PC-3 (cell line): Measurements from ENCODE around the gene TOM1L2. TPM values are rescaled to one million over a fixed set of nuclear protein-coding genes. Genes with fewer than 3 reads are reported as not detected.
"Not testable (repeated sequence)": the region's sequence is repeated elsewhere in the genome, so short reads cannot be mapped to it uniquely, and the experiment has no call there.

ENCODE experiments used
- ATAC-seq: fragments of 200-7000 bp; cut with Tn5 transposase; 2 replicates; pipeline ENCODE4 v1.9.1; 2020; ENCODE audit warnings: mild to moderate bottlenecking, moderate library complexity
- BruUV-seq: library from RNA; stranded (reverse); fragments of 400-500 nt; replicated peaks from 2 replicates; lab custom pipeline; 2021; lab: Mats Ljungman, UMichigan
- CTCF ChIA-PET: fragments of 300-600 bp; sonication (Branson Sonifier 250); formaldehyde crosslinking; loops from one replicate; lab custom pipeline; 2022; ENCODE audit warnings: antibody characterized with exemption; lab: Charles Lee
- POLR2A ChIA-PET: fragments of 300-600 bp; sonication (Branson Sonifier 250); formaldehyde crosslinking; loops from one replicate; lab custom pipeline; 2022; ENCODE audit warnings: antibody characterized with exemption; ENCODE audit not compliant: unreplicated experiment; lab: Charles Lee
- DNase-seq: peaks from one replicate; pipeline ENCODE4 v3.0.0-alpha.2; 2015
- H2AFZ ChIP-seq: fragments of 300-600 bp; sonication (generic); 2 replicates; pipeline ENCODE4 v1.6.0; 2016; ENCODE audit warnings: antibody characterized with exemption, low read length
- H3F3A ChIP-seq: fragments of 300-600 bp; sonication (generic); one replicate; pipeline ENCODE4 v1.6.0; 2017; ENCODE audit warnings: antibody characterized with exemption, low read length, control low read depth, mild to moderate bottlenecking; ENCODE audit not compliant: unreplicated experiment
- H3K27ac ChIP-seq: fragments of 300-600 bp; sonication (generic); 2 replicates; pipeline ENCODE4 v1.5.1; 2016; ENCODE audit warnings: mild to moderate bottlenecking, low read length
- H3K27me3 ChIP-seq: fragments of 300-600 bp; sonication (generic); 2 replicates; pipeline ENCODE4 v1.6.1; 2016; ENCODE audit warnings: low read length, mixed read lengths
- H3K36me3 ChIP-seq: fragments of 300-600 bp; sonication (generic); 2 replicates; pipeline ENCODE4 v1.6.1; 2016; ENCODE audit warnings: low read depth, mixed run types, low read length, mixed read lengths
- H3K4me1 ChIP-seq: fragments of 300-600 bp; sonication (generic); 2 replicates; pipeline ENCODE4 v1.5.1; 2016; ENCODE audit warnings: low read length; ENCODE audit not compliant: insufficient read depth
- H3K4me2 ChIP-seq: fragments of 300-600 bp; sonication (generic); 2 replicates; pipeline ENCODE4 v1.6.0; 2016; ENCODE audit warnings: low read length
- H3K4me3 ChIP-seq: fragments of 300-600 bp; sonication (generic); 2 replicates; pipeline ENCODE4 v1.5.1; 2016; ENCODE audit warnings: mild to moderate bottlenecking, low read length, mixed read lengths
- H3K79me2 ChIP-seq: fragments of 300-600 bp; sonication (generic); 2 replicates; pipeline ENCODE4 v1.6.1; 2017; ENCODE audit warnings: low read length, mixed read lengths
- H3K9ac ChIP-seq: fragments of 300-600 bp; sonication (generic); 2 replicates; pipeline ENCODE4 v1.6.0; 2016; ENCODE audit warnings: mild to moderate bottlenecking, low read length
- H3K9me2 ChIP-seq: fragments of 300-600 bp; sonication (generic); replicated peaks from 2 replicates; pipeline ENCODE4 v1.6.1; 2016; ENCODE audit warnings: mixed run types, low read length, mixed read lengths
- H3K9me3 ChIP-seq: fragments of 300-600 bp; sonication (generic); 2 replicates; pipeline ENCODE4 v1.6.1; 2016; ENCODE audit warnings: low read length, mixed read lengths
- H4K20me1 ChIP-seq: fragments of 300-600 bp; sonication (generic); 2 replicates; pipeline ENCODE4 v1.6.1; 2016; ENCODE audit warnings: low read length, mixed read lengths
- EZH2 ChIP-seq: fragments of 300-600 bp; sonication (generic); IDR thresholded peaks from one replicate; pipeline ENCODE4 v1.6.1; 2017; ENCODE audit warnings: antibody characterized with exemption, mild to moderate bottlenecking, low read length; ENCODE audit not compliant: unreplicated experiment
- EZH2phosphoT487 ChIP-seq: fragments of 300-600 bp; sonication (generic); IDR thresholded peaks from 2 replicates; pipeline ENCODE4 v1.6.1; 2018; ENCODE audit warnings: mild to moderate bottlenecking, antibody characterized with exemption, low read length, borderline replicate concordance
- intact Hi-C: fragments of 100-400 bp; cut with micrococcal nuclease; formaldehyde crosslinking; loops from 2 replicates; pipeline ENCODE4 v1.9.0; 2023
- total RNA-seq: library from RNA; depleted of rRNA; stranded (reverse); fragments of >200 nt; gene quantifications from 2 replicates; pipeline ENCODE4 v1.2.3, GENCODE V29; 2014
- TF ChIP-seq, protein P1 (sequence below): fragments of 300-600 bp; sonication (generic); conservative IDR thresholded peaks from 2 replicates; pipeline ENCODE4 v1.5.1; 2017; ENCODE audit warnings: antibody characterized with exemption, low read depth, mild to moderate bottlenecking, low read length

The TOM1L2 gene
- total RNA-seq, 1 experiment from 2014 or later: 53.3 TPM

DNA sequence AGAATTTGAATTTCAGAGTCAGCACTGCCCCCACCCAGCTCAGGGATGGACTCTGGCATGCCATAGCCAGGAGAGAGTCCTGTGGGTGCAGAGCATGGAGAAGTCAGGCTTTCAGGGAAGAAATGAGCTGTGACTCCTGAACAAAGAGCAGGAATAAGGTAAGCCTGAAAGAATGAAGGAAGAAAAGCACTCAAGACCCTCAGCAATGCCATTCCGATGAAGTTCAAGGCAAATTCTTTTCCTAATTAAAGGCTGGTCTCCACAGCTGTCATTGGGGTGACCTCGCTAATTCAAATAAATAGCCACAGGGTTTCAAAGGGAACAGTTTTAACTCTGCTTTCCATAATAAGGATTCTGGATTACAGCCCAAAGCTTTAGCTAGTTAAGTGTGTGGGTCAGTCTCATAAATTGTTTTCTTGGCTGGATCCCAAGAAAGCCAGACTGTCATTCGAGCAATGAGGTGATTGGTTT lies 31.7 kb downstream of the TOM1L2 start:
- Histone ChIP-seq H3K27me3 (no peaks in the 10 kb centered on the region), H3K9ac (no peak overlapping the region), H3K9me3 (no peaks in the 10 kb centered on the region), H3K36me3 (no peaks in the 10 kb centered on the region), H3K4me2 (peak overlapping the region; percentile 57), H3K27ac (peak overlapping the region; percentile 28), H3K9me2 (no peaks in the 10 kb centered on the region), H2AFZ (no peak overlapping the region), H3K4me1 (peaks cover 69% of the 10 kb centered on the region), H4K20me1 (no peaks in the 10 kb centered on the region), H3F3A (peaks cover 5% of the 10 kb centered on the region), H3K4me3 (no peak overlapping the region; the same call in 1 of the 2 replicates), H3K79me2 (peaks cover 92% of the 10 kb centered on the region)
- BruUV-seq: no TSS peak
- peak; percentile 41 for ATAC-seq
- TF ChIP-seq, protein P1, sequence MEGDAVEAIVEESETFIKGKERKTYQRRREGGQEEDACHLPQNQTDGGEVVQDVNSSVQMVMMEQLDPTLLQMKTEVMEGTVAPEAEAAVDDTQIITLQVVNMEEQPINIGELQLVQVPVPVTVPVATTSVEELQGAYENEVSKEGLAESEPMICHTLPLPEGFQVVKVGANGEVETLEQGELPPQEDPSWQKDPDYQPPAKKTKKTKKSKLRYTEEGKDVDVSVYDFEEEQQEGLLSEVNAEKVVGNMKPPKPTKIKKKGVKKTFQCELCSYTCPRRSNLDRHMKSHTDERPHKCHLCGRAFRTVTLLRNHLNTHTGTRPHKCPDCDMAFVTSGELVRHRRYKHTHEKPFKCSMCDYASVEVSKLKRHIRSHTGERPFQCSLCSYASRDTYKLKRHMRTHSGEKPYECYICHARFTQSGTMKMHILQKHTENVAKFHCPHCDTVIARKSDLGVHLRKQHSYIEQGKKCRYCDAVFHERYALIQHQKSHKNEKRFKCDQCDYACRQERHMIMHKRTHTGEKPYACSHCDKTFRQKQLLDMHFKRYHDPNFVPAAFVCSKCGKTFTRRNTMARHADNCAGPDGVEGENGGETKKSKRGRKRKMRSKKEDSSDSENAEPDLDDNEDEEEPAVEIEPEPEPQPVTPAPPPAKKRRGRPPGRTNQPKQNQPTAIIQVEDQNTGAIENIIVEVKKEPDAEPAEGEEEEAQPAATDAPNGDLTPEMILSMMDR: no peak
- no peak for TF ChIP-seq EZH2phosphoT487
- no peak for TF ChIP-seq EZH2
- POLR2A ChIA-PET: no interaction called here
- CTCF ChIA-PET: interaction anchor here (0.5 kb wide), 1 partner anchor 61 kb away, joined by 6 read pairs; no protein-coding TSS in a partner anchor
- intact Hi-C loops: no loop called here
- DNase-seq: peak; percentile 88

DNA sequence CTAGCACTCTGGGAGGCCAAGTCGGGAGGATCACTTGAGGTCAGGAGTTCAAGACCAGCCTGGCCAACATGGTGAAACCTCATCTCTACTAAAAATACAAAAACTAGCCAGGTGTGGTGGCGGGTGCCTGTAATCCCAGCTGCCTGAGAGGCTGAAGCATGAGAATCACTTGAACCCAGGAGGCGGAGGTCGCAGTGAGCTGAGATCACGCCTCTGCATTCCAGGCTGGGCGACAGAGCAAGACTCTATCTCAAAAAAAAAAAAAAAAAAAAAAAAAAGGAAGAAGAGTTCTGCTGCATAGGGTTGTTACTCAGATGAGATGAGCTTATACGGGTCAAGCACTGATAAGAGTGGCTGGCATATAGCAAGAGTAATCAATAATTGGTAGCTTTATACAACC lies 32.3 kb downstream of the TOM1L2 start:
- H3K27me3 ChIP-seq, H3K36me3 ChIP-seq, H3K9ac ChIP-seq, POLR2A ChIA-PET, BruUV-seq, H4K20me1 ChIP-seq, H2AFZ ChIP-seq, H3F3A ChIP-seq, H3K9me2 ChIP-seq, ATAC-seq, H3K4me3 ChIP-seq, intact Hi-C loops, H3K9me3 ChIP-seq, H3K27ac ChIP-seq, DNase-seq: not testable (repeated sequence)
- H3K79me2 ChIP-seq: peaks cover 92% of the 10 kb centered on the region
- CTCF ChIA-PET: interaction anchor here (0.5 kb wide), 1 partner anchor 61 kb away, joined by 6 read pairs; no protein-coding TSS in a partner anchor
- peaks cover 75% of the 10 kb centered on the region for H3K4me1 ChIP-seq
- H3K4me2 ChIP-seq: peak overlapping the region; percentile 57

DNA sequence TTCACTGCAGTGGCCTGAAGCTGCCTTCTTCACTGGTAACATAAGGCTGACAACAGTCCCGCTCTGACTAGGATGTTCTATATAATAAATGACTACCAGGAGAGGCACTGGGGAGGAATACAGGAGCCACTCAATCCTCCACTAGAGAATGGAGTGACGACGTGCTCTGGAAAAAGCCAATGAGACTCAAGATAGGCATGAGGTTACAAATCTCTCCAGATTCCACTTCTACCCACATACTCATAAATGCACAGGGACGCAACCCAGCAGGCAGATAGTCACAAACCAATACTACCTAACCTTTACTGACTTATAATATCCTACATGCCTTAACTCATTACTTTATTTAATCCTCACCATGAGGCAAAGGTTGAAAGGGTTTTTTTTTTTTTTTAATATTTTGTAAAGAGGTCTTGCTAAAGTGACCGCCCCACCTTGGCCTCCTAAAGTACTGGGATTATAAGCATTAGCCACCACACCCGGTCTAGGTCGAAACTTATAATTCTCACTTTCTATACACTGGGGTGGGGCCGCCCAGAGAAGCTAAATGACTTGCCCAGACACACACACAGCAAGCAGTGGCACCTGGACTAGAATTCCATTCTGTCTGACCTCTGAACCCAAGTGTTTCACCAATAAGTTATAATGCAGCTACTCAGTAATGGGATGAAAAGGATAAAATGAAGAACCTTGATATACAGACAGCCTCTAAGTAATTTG lies 33.7 kb downstream of the TOM1L2 start:
- Histone ChIP-seq H3K4me1 (peaks cover 72% of the 10 kb centered on the region), H3F3A (peaks cover 5% of the 10 kb centered on the region), H3K27ac (no peak overlapping the region), H2AFZ (no peak overlapping the region), H3K9me3 (no peaks in the 10 kb centered on the region), H3K9me2 (no peaks in the 10 kb centered on the region), H3K4me3 (no peak overlapping the region), H4K20me1 (no peaks in the 10 kb centered on the region), H3K9ac (no peak overlapping the region), H3K4me2 (no peak overlapping the region), H3K79me2 (peaks cover 90% of the 10 kb centered on the region), H3K27me3 (no peaks in the 10 kb centered on the region), H3K36me3 (no peaks in the 10 kb centered on the region)
- BruUV-seq: no TSS peak
- DNase-seq (no peak), ATAC-seq (no peak)
- ChIA-PET POLR2A (no interaction called here), CTCF (no interaction called here)
- no peak for TF ChIP-seq EZH2
- TF ChIP-seq, protein P1: no peak
- no peak for TF ChIP-seq EZH2phosphoT487
- intact Hi-C loops: no loop called here
